HG03045 (cell line): ENCODE measurements around the gene GPR26.

Source experiments
- ATAC-seq: cut with Tn5 transposase; IDR thresholded peaks from one replicate; pipeline ENCODE4 v1.9.1; 2021; ENCODE audit warnings: mild to moderate bottlenecking, moderate library complexity; ENCODE audit not compliant: unreplicated experiment

The GPR26 gene

DNA sequence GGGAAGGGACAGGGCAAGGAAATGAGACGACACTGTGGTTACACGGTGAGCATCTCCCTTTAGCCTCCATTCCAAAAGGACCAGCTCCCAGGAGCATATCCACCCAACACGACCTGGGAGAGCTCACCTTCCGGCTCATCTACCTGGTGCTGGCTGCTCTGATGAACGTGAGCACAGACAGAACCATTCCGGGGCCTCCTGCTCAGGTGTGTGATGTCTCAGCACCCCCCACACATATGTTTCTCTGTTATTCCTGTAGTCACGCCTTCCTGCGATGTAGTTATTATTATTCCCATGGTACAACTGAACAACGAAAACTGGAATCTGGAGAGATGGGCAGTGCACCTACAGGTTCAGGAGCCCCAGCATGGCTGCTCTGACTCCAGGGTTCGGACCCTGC, 20.5 kb upstream of the GPR26 start:
- no peak for ATAC-seq

DNA sequence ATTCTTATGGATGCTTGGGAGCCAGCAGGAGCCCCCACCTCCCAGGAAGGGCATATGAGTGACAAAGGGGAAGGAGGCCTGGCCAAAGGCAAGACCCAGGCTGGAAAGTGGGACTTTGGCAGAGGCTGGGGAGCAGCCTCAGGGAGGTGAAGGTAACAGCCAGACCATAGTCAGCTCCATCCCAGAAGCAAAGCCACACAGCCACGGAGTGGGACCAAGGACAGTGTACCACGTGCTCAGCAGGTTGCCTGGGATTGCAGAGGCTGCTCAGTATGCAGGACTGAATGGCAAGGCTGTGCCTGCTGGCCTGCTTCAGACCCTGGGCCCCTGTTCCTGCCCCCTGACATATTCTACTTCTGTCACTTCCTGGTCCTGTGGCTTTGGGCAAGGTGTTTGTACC, 17.6 kb upstream of the GPR26 start:
- ATAC-seq = no peak

DNA sequence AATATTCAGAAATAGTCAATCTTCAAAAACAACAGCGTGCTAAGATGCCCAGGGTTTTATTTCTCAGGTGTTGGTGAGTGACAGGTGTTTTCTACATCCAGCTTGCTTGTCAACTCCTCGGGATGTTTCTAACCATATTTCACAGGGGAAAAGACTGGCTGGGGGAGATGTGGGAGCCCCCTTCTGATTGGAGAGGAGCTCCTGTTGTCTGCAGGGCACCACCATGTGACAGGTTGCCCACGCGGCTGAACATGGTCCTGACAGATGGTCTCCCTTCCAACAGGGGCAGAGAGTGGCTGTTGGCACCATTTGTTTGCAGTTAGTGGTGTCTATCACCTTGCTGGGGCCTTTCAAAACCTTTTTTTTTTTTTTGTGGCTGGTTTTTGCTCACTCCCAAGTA, 16.5 kb upstream of the GPR26 start:
- ATAC-seq = no peak

DNA sequence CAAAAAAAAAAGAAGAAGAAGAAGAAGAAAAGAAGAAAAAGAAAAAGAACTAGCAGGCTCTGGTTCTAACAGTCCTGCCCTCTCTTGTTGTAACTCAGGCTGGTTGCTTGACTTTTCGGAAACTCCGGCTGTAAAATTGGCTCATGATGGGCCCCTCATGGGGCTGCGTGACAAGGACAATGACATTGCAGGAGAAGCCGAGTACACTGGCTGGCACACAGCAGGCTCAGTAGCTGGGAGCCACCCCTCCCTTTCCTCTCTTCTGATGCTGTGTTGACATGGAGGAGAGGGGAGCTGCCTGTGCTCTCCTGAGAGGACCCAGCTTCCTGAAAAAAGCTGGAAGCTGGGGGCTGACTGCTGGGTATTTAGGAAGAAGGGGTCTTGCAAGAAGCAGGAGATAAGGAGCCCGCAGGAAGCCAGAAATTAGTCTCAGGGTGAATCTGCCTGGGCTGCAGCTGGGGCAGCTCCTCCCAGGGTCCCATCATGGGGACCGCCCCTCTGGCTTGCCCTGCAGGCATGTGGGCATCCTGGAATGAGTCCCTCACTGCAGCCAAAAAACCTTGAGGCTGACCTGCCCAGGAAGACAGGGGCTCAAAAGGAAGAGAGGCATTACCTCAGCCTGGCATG, 14.6 kb upstream of the GPR26 start:
- ATAC-seq = no peak

DNA sequence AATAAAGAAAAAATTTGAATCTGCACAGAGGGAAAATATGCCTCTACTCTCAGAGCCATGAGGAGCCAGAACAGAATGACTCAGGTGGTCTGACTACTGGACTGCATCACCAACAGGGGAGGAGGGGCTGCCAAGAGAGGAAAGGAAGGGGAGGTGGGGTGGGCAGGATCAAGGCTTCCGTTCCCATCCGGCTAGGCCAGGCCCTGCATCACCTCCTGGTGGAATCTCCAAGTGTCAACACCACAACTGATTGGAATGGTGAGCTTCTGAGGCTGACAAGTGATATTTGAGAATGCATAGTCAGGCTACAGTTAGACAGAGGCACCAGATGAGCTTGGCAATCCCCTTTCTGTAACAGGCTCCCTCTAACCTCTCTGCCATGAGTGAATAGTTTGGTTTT, 10.4 kb upstream of the GPR26 start:
- ATAC-seq = no peak

DNA sequence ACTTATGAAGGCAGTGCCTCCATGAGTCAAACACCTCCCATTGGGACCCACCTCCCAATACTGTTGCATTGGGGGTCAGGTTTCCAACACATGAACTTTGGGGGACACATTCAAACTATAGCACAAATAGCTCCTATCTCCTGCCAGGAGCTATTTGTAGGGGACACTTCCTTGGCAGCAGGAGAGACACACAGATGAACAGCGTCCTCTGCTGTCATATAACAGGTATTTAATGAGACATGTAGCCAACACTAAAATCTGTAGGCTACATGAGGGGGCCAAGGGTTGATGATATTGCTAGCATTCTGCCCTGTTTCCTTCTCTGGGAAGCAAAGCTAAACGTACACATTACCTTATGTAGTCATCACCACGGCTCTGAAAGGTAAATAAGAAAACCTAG, 2.6 kb upstream of the GPR26 start:
- no peak for ATAC-seq

DNA sequence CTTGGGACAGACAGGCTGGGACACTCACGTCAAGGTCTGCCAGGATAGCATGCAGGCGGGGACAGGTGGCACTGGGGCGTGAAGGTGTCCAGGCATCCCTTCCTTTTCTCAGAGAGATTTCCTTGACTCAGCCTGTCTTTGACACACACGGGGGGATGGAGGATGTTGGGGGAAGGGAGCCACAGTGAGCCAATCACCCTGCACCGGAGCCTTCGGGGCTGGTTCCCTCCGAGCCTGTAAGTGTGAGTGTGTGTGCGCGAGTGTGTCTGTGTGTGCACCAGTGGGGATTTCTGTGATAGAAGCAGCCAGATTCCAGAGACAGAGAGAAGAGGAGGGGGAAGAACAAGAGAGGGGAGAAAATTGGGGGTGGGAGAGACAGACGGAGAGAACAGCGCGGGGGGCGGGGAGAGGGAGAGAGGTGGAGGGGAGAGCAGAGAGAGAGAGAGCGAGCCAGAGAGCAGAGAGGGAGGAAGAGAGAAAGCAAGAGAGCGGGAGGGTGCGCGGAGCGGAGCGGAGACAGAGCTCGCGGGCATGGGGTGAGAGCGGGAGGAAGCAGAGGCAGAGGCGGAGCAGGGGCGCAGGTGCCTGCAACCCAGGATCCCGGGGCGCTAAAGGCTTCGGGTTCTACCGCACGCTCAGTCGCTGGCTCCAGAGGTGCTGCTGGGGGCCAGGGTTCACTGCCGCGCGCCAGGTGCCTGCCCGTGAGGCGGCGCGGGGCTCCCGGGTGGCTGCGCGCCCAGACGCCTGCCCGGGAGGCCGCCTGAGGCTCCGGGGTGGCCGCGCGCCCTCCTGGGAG, 466 bp upstream of the GPR26 start:
- ATAC-seq = no peak

DNA sequence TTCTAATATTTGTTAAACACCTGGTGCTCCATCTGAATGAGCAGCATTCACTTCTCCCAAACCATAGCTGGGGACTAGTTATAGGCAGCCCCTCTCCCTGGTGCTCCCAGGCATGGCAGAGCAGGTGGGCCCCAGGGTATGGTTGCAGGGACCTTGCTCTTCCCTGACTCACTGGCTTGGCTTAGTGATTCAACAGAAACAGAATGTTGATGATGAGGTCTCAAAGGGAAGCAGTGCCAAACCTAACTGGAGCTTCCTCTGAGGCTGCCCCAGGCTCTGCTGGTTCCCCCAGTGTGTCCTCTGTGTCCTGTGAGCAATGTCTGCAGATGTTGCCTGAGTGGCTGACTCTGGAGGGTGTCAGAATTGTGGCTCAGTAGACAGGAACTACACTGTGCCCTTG, 3.7 kb downstream of the GPR26 start:
- no peak for ATAC-seq

DNA sequence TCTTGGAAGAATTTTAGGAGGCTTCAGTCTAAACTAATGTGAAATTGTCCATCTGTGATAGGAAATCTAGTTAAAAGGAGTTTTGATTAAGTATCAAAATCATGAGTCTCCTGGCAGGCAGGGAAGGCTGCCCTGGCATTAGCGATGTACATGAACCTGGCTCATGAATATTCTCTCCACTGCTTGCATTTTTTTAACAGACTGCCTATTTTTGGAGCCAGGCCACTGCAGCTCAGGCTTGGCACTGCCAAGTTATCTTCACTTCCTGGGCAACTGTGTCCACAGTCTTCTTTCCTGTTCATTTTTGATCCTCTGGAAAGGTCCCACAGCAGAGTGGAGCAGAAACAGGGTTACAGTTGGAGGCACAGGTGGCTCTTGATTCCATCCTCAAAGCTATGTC, 7.0 kb downstream of the GPR26 start:
- ATAC-seq = no peak

DNA sequence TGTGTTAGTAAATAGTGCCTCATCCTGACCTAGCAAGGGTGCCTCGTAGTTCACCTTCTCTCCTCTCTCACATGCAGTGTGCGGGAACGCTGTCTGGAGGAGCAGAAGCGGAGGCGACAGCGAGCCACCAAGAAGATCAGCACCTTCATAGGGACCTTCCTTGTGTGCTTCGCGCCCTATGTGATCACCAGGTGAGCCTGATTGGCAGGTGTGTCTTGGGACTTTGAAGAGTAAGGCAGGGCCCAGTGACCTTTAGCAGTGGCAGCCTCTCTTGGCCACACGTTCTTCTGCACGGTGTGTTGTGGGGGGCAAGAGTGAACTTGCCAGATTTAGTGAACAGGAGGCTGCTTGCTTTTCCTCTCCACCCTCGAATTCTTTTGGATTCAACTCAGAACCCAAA, 8.6 kb downstream of the GPR26 start:
- no peak for ATAC-seq

DNA sequence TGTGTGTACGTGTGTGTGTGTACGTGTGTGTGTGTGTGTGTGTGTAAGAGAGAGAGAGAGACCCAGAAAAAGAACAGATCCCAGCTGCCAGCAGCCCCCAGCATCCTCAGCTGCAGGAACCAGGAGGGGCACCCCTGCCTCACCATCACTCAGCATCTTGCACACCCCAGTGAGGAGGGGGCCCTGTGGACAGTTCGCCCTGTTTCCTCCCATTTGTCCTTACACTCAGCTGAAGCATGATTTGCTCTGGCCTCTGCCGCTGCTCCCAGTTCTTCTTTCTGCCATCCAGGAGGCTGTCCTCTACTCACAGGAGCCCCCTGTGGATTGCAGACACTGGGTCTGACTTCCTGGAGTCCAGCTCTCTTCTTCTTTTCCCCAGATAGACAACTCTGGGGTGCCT, 9.7 kb downstream of the GPR26 start:
- no peak for ATAC-seq

DNA sequence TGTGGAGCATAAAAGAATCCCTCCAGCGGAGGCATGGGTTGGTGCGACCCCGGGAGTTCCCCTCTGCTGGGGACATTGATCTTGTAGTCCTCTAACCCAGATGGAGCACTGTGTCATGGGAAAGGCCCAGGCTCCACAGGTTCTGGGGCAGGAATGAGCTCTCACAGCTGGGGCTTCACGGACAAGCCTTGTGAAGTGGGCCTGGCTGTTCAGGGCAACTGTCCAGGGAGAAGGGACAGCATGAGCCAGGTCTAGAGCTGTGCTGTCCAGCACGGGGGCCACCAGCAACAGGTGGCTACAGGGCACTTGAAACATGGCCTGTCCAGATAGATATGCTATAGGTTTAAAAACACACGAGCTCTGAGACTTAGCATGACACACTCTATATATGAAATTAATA, 11.4 kb downstream of the GPR26 start:
- ATAC-seq = no peak

DNA sequence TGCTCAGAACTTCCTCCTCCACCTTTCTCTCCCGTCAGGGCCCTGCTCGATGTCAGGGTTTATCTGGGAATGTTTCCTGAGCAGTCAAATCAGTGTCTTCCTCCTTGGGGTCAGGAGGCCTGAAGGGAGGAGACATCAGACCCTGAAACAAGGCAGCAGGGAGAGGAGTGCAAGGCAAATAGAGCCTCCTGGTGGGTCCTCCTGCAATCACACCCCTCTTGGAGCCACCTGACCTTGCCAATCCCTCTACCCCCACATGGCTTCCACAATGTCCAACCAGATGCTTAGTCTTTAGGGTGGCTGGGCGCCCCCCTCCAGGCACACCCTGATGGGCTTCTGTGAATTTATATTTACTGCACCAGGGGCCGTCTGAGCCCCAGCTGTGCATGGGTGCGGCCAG, 12.2 kb downstream of the GPR26 start:
- ATAC-seq = no peak

DNA sequence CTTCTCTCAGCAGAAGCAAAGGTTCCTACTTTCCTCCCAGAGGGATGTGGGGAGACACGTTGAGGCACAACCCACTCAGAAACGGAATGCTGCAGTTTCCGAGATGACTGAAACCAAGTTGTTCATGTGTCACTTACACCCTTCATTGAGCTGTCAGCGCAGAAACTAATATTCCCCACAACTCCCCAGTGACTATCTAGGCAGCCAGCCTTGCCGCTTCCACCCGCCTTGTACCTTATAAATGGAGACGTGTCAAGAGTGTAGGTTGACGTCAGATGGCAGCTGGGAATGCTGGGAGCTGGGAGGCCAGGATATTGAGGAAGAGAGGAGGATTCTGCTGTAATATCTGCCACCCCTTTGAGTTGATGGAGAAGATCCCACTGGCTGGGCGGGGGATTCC, 15.1 kb downstream of the GPR26 start:
- ATAC-seq = no peak

DNA sequence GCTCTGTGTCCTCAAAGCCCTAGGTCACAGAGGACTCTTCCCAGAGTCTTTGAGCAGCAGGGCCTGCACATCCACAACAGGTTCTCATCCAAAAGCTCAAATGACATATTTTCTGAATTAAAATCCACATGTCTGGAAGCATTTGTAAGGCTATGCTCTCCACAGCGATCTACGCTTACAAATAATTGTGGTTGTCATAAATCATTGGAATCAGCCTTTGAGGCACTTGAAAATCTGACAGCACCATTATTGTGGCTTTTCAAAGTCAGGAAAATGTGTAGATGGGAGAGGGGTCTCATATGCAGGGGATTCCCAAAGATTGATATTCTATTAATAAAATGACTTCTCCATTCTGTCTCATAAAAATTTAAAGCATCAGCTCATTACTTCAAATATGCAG, 16.3 kb downstream of the GPR26 start:
- no peak for ATAC-seq

DNA sequence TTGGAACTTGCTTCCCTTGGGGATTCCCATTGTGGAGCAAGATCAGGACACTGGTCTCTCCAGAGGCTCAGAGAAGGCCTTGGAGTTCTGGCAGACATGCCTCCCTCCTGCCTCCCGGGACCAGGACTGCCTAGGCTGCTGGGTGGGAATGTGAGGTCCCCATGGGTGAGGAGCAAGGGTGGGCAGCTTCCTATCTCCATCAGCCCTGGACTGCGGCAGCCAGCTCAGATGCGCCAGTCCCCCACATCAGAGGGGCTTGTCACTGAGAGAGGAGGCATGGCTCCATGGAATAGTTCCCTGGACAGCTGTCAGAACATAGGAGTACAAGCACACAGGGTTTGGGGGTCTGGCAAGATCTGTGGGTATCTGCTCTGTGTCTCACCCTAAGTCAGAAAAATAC, 17.3 kb downstream of the GPR26 start:
- no peak for ATAC-seq

DNA sequence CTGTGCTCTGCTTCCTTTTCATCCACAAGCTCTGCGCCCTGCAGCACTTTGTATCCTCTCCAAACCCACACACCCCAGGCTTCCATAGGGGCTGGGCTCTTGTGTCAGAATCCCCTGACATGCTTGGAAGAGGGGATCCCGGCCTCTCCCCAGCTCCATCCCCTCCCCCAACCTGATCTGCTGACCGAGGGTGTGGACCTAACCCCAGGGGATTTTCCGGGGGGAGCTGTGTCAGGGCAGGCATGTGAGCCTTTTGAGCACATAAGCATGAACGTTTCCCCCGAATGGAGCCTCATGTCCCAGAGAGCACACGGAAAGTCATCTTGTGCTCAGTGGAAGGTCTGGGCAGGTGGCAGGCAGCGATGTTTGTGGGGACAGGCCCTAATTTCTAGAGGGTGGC, 17.7 kb downstream of the GPR26 start:
- ATAC-seq = no peak

DNA sequence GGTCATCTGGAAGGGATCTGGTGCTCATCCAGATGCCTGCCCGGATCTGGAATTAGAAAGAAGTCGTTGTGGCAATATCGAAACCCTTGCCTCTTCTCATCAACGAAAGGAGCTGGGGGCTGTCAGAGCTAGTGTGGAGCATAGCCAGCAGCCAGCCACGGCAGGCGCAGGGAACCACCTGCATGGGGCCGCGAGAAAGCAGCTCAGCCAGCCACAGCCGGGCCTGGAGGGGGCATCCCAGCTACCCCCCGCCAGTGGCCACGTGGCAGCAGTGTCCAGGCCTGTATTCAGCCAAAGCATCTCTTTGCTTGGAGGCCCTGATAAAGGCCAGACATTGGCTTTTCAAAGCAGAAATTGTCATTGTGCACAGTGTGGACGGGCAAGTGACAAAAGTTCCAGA, 19.1 kb downstream of the GPR26 start:
- ATAC-seq = no peak

DNA sequence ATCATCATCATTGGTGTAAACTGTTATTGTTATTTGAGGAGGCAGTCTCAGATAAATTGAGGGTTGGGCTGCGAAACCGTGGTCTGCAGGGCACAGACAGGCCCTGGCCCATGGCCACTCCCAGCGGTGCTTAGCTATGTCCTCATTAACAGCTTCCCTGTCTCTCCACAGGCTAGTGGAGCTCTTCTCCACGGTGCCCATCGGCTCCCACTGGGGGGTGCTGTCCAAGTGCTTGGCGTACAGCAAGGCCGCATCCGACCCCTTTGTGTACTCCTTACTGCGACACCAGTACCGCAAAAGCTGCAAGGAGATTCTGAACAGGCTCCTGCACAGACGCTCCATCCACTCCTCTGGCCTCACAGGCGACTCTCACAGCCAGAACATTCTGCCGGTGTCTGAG, 21.6 kb downstream of the GPR26 start:
- ATAC-seq = no peak

DNA sequence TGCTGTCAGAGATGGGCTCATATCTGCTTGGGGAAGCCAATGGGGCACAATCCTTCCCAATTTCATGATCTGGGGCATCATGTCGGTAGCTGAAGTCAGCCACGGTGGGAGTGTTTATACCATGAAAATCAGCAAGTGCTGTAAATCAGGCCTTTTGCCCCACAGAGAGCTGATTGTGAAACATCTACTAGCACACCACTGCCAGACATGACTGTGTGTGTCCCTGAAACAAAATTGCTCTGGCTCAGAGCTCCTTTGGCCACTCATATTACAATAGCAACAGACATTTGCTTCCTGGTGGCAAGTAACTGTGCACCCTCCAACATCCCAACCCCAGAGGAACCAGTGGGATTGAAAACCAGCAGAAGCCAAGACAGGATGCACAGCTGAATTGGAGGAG, 23.7 kb downstream of the GPR26 start:
- no peak for ATAC-seq

DNA sequence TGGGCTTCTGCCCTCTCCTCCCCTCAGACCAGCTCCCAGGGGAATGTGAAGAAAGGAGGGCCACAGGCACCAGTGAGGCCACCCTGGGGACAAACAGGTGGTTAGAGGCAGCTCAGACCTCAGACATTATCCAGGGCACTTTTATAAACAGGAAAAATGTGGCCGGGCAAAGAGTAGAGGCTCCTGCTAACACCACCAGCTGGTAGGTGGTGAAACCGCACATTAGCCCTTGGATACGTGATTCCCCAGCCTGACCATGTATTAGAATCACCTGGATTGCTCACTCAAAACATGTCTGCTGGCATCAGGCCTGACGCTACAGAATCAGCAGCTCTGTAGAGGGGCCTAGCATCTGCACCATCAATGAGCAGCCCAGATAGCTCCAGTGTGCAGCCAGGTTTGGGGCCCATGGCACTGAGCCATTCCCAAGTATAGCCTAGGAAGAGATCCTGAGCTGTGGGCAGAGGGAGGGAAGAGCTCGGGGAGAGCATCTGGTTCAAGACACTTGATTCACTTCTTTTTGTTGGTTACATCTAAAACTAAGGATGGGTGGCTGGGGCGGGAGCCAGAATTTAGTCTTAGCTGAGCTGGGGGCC, 37.1 kb downstream of the GPR26 start:
- ATAC-seq = no peak

DNA sequence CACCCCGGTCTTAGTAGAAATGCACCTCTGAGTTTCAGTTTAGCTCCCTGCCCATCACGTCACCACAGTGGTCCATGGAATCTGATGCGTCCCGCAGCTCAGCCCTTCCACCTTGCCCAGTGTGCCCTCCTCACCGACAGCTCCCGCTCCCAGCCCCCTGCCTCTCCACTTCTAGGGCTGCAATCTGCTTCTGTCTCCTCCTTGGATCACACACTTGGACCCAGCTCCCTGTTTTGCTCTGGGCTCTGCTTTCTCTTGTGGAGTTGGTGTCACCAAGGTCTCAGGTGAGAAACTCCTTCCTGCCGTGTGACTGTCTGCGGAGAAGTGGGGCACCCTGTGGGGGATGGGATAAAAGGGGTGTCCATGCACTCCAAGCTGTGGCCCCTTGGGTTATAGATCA, 37.9 kb downstream of the GPR26 start:
- no peak for ATAC-seq

DNA sequence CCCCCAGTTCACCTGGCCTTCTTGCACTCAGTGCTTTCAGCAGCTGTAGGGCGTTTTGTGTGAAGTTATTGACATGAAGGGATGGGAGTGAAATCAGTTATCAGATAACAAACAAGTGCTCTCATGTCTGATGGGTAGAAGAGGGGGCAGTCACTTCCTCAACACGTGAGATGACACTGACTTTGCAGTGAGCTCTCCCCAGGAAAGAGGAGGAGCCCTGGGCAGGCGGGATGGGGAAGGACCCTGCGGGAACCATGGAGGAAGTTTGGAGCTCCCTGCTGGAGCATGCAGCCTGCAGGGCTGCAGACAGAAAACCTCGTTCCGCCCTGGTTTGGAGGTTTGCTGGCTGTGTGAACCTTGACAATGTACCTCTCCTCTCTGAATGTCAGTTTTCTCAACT, 38.7 kb downstream of the GPR26 start:
- ATAC-seq = no peak
